Measurements from ENCODE around the gene SERPINF2.
"Not testable (repeated sequence)": the region's sequence is repeated elsewhere in the genome, so short reads cannot be mapped to it uniquely, and the experiment has no call there.

Gene SERPINF2

GRCh38 chr17:1796800-1797199, 54.1 kb downstream of the SERPINF2 start:
- DNase-seq, result no peak

- no peak for DNase-seq
Observed at GRCh38 chr17:1797323-1797722, 54.7 kb downstream of the SERPINF2 start.

- not testable (repeated sequence) for DNase-seq
Observed at GRCh38 chr17:1797846-1798245, 55.2 kb downstream of the SERPINF2 start.

- DNase-seq, result no peak
Observed at GRCh38 chr17:1800240-1800639, 57.6 kb downstream of the SERPINF2 start.

- DNase-seq, result no peak
Observed at GRCh38 chr17:1800712-1801111, 58.0 kb downstream of the SERPINF2 start.

DNA sequence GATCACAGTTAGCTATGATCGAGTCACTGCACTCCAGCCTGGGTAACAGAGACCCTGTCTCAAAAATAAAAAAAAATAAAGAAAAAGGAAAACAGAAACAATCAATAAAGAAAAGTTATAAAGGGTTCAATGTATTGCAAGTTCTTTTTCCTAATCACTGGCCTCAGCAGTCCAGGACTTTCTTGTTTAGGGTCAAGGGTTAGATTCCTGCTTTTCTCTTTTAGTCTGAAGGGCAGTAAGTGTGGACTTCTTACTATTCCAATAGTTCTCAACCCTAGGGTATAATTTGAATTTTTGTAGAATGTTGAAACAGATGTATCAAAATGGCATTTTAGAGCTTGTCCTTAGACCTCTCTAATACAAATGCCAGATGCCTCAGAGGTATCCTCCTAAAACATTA, 59.8 kb downstream of the SERPINF2 start:
- no peak for DNase-seq

DNA sequence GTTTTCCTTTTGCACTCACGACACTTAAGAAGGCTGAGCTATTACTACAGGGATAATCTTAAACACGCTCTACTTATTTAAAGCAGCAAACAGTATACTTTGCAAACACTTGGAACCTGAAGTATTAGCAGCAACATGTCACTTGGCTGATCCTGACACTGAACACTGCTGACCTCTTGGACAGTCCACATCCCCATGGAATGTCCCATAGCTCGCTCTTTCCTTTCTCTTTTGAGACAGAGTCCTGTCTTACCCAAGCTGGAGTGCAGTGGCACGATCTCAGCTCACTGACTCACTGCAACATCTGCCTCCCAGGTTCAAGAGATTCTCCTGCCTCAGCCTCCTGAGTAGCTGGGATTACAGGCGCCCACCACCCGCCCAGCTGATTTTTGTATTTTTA, 60.6 kb downstream of the SERPINF2 start:
- no peak for DNase-seq
